Measurements from ENCODE around the gene UNC80.

Gene UNC80

DNA sequence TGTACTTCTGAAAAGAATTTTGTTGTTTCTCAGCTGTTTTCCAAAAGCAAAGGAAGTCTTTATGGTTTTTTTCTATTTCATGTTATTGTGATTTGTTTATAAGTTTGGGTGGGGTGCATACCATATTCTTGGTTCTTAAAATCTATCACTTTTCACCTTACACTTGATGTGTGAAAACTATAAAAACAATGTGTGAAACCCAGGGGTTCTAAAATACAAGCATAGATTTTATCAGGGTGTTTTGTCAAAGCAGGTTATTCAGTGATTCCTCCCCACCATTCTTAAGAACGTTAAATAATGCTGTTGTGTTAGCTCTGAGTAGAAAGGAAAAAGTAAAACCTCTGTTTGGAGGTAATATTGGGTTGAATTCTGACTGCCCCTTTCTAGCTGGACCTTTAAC, 248.5 kb downstream of the UNC80 start:
- no peak for DNase-seq (ENCODE audit: low spot score)

GRCh38 chr2:210022824-210023223, 251.2 kb downstream of the UNC80 start:
- DNase-seq (ENCODE audit: low spot score), result no peak

DNA sequence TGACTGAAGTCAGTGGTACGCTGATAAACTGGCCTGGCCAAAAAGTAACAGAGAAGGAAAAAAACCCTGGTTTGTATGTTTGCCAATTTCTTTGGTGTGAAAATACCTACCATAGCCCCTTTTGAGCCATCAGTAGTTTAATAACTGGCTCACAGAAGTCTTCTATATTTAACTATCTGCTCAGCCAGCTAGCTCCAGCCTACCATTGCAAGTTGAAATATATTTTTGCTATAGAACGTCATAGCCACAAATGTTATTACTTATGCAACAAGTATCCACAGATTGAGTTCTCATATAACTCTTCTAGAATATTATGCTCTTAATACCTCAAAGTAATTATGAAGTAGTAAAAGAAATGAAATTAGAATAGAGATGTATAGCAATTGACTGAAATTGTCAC, 256.0 kb downstream of the UNC80 start:
- no peak for DNase-seq (ENCODE audit: low spot score)

- DNase-seq (ENCODE audit: low spot score), result no peak
Observed at GRCh38 chr2:210028178-210028577, 256.5 kb downstream of the UNC80 start.

- no peak for DNase-seq (ENCODE audit: low spot score)
Observed at GRCh38 chr2:210034087-210034683, 262.6 kb downstream of the UNC80 start.

- no peak for DNase-seq (ENCODE audit: low spot score)
Observed at GRCh38 chr2:210035679-210036078, 264.0 kb downstream of the UNC80 start.

- no peak for DNase-seq (ENCODE audit: low spot score)
Observed at GRCh38 chr2:210038078-210038477, 266.4 kb downstream of the UNC80 start.

- no peak for DNase-seq (ENCODE audit: low spot score)
Observed at GRCh38 chr2:210046851-210047500, 275.3 kb downstream of the UNC80 start.

All from Ammon's horn (tissue), 1 donor.